Astrocyte (in vitro differentiated cells and primary cell): ENCODE results near the gene PRSS57. TPM values are rescaled to one million over a fixed set of nuclear protein-coding genes. Genes with fewer than 3 reads are reported as not detected.

ENCODE experiments used
- DNase-seq: peaks from one replicate; pipeline ENCODE4 v3.0.0-alpha.2; 2010; ENCODE audit warnings: low read depth
- FAIRE-seq: peaks from 2 replicates; lab custom pipeline; 2011; peaks lifted over from hg19 to GRCh38; lab: Jason Lieb, UNC
- H2AFZ ChIP-seq: 2 replicates; pipeline ENCODE4 v1.6.0; 2012; ENCODE audit warnings: low read depth, low read length, inconsistent platforms
- H3K27ac ChIP-seq: 2 replicates; pipeline ENCODE4 v1.5.1; 2011; ENCODE audit warnings: low read depth, low read length, inconsistent platforms
- H3K27me3 ChIP-seq: 2 replicates; pipeline ENCODE4 v1.6.0; 2011; ENCODE audit warnings: low read length, inconsistent platforms; ENCODE audit not compliant: insufficient read depth
- H3K36me3 ChIP-seq: 2 replicates; pipeline ENCODE4 v1.5.1; 2011; ENCODE audit warnings: low read length, inconsistent platforms; ENCODE audit not compliant: insufficient read depth
- H3K4me1 ChIP-seq: 2 replicates; pipeline ENCODE4 v1.5.1; 2011; ENCODE audit warnings: low read length, inconsistent platforms; ENCODE audit not compliant: insufficient read depth
- H3K4me2 ChIP-seq: 2 replicates; pipeline ENCODE4 v1.6.0; 2012; ENCODE audit warnings: low read length, inconsistent platforms
- H3K4me3 ChIP-seq: 2 replicates; pipeline ENCODE4 v1.5.1; 2011; ENCODE audit warnings: low read depth, mild to moderate bottlenecking, low read length, inconsistent platforms; ENCODE audit not compliant: insufficient read depth
- H3K79me2 ChIP-seq: 2 replicates; pipeline ENCODE4 v1.6.0; 2012; ENCODE audit warnings: mild to moderate bottlenecking, low read length, inconsistent platforms; ENCODE audit not compliant: insufficient read depth
- H3K9ac ChIP-seq: 2 replicates; pipeline ENCODE4 v1.6.0; 2012; ENCODE audit warnings: mild to moderate bottlenecking, low read length, inconsistent platforms
- H3K9me3 ChIP-seq: 2 replicates; pipeline ENCODE4 v1.5.1; 2012; ENCODE audit warnings: low read depth, mild to moderate bottlenecking, low read length, inconsistent platforms; ENCODE audit not compliant: insufficient read depth
- H4K20me1 ChIP-seq: 2 replicates; pipeline ENCODE4 v1.6.0; 2012; ENCODE audit warnings: low read length, inconsistent platforms; ENCODE audit not compliant: insufficient read depth
- H3K27ac Mint-ChIP-seq: one replicate; pipeline ENCODE4 v1.8.0; 2021; ENCODE audit warnings: mild to moderate bottlenecking, mixed read lengths; ENCODE audit not compliant: unreplicated experiment
- H3K27me3 Mint-ChIP-seq: one replicate; pipeline ENCODE4 v1.8.0; 2021; ENCODE audit warnings: low read depth, mixed read lengths; ENCODE audit not compliant: unreplicated experiment
- H3K36me3 Mint-ChIP-seq: one replicate; pipeline ENCODE4 v1.8.0; 2021; ENCODE audit warnings: low read depth, mixed read lengths; ENCODE audit not compliant: unreplicated experiment
- H3K4me1 Mint-ChIP-seq: one replicate; pipeline ENCODE4 v1.8.0; 2021; ENCODE audit warnings: low read depth, mixed read lengths; ENCODE audit not compliant: unreplicated experiment
- H3K4me3 Mint-ChIP-seq: one replicate; pipeline ENCODE4 v1.8.0; 2021; ENCODE audit warnings: mild to moderate bottlenecking, moderate library complexity, mixed read lengths; ENCODE audit not compliant: unreplicated experiment
- H3K9me3 Mint-ChIP-seq: one replicate; pipeline ENCODE4 v1.8.0; 2021; ENCODE audit warnings: mild to moderate bottlenecking, mixed read lengths; ENCODE audit not compliant: unreplicated experiment
- EZH2 ChIP-seq: IDR thresholded peaks from 2 replicates; pipeline ENCODE4 v1.6.1; 2012; ENCODE audit warnings: mild to moderate bottlenecking, low read length, inconsistent platforms; ENCODE audit not compliant: insufficient read depth
- total RNA-seq: library from RNA; stranded (reverse); gene quantifications from 2 replicates; pipeline ENCODE4 v1.2.1, GENCODE V29; 2021
- TF ChIP-seq, protein P1 (sequence below): IDR thresholded peaks from 2 replicates; pipeline ENCODE4 v1.5.1; 2011; ENCODE audit warnings: low read depth, mild to moderate bottlenecking, inconsistent platforms, low read length, moderate library complexity; ENCODE audit not compliant: insufficient read depth

PRSS57 gene
- total RNA-seq, 1 donor from 2014 or later: not detected

DNA sequence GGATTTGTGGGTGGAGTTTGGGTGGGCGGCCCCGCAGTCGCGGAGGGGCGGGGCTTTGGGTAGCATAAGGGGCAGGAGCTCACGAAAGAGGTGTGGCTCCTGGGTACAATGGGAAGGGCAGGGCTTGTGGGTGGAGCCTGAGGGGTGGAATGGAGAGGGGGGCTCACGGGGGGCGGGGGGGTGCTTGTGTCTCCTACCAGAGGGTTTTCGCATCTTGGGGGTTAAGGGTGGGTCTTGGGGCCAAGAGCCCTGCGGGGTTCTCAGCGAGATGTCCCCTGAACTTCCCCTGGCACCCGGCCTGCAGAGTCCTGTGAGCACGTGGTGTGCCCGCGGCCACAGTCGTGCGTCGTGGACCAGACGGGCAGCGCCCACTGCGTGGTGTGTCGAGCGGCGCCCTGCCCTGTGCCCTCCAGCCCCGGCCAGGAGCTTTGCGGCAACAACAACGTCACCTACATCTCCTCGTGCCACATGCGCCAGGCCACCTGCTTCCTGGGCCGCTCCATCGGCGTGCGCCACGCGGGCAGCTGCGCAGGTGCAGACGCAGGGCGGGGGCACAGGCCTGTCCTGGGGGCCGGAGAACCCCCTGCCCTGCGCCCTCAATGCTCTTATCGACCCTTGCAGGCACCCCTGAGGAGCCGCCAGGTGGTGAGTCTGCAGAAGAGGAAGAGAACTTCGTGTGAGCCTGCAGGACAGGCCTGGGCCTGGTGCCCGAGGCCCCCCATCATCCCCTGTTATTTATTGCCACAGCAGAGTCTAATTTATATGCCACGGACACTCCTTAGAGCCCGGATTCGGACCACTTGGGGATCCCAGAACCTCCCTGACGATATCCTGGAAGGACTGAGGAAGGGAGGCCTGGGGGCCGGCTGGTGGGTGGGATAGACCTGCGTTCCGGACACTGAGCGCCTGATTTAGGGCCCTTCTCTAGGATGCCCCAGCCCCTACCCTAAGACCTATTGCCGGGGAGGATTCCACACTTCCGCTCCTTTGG, 13.9 kb downstream of the PRSS57 start:
- H3K9ac ChIP-seq: peak overlapping the region; percentile 82
- Mint-ChIP-seq H3K4me1 (peaks cover 6% of the 10 kb centered on the region), H3K9me3 (no peaks in the 10 kb centered on the region), H3K4me3 (peak overlapping the region; percentile 94), H3K27me3 (peaks cover 2% of the 10 kb centered on the region), H3K27ac (no peak overlapping the region), H3K36me3 (peaks cover 3% of the 10 kb centered on the region)
- DNase-seq: no peak
- H3K27ac ChIP-seq: peak overlapping the region; percentile 92
- H3K27me3 ChIP-seq: no peaks in the 10 kb centered on the region
- H3K36me3 ChIP-seq: no peaks in the 10 kb centered on the region
- peak overlapping the region; percentile 57 for H3K4me3 ChIP-seq
- peaks cover 28% of the 10 kb centered on the region for H3K4me1 ChIP-seq
- H2AFZ ChIP-seq: no peak overlapping the region
- peaks cover 25% of the 10 kb centered on the region for H4K20me1 ChIP-seq
- no peak for FAIRE-seq
- peak overlapping the region; percentile 94 for H3K4me2 ChIP-seq
- H3K9me3 ChIP-seq: no peaks in the 10 kb centered on the region
- peaks cover 26% of the 10 kb centered on the region for H3K79me2 ChIP-seq
- TF ChIP-seq EZH2: no peak
- TF ChIP-seq, protein P1, sequence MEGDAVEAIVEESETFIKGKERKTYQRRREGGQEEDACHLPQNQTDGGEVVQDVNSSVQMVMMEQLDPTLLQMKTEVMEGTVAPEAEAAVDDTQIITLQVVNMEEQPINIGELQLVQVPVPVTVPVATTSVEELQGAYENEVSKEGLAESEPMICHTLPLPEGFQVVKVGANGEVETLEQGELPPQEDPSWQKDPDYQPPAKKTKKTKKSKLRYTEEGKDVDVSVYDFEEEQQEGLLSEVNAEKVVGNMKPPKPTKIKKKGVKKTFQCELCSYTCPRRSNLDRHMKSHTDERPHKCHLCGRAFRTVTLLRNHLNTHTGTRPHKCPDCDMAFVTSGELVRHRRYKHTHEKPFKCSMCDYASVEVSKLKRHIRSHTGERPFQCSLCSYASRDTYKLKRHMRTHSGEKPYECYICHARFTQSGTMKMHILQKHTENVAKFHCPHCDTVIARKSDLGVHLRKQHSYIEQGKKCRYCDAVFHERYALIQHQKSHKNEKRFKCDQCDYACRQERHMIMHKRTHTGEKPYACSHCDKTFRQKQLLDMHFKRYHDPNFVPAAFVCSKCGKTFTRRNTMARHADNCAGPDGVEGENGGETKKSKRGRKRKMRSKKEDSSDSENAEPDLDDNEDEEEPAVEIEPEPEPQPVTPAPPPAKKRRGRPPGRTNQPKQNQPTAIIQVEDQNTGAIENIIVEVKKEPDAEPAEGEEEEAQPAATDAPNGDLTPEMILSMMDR: no peak

DNA sequence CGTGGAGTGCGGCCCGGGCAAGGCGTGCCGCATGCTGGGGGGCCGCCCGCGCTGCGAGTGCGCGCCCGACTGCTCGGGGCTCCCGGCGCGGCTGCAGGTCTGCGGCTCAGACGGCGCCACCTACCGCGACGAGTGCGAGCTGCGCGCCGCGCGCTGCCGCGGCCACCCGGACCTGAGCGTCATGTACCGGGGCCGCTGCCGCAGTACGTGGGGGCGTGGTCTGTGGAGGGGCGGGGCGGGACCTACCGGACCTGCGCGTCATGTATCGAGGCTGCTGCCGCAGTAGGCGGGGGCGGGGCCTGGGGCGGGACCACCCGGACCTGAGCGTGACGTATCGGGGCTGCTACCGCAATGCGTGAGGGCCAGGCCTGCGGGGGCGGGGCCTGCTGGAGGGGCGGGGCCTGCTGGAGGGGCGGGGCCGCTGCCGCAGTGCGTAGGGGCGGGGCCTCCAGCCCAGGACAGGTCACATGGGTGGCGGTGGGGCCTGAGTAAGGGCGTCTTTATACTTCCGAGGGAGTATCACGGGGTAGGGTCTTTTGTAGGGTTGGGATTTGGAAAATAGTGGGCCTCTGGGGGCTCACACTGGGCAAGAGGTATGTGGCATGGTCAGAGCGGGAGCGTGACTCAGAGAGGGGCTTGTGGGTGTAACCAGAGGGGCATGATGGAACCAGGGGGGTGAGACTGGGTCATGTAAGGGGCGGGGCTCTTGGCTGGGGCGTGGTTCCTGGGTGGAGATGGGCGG, 14.8 kb downstream of the PRSS57 start:
- H2AFZ ChIP-seq: peak overlapping the region; percentile 73
- Mint-ChIP-seq H3K27ac (peak overlapping the region; percentile 100), H3K4me3 (peak overlapping the region; percentile 94), H3K9me3 (no peaks in the 10 kb centered on the region), H3K27me3 (peaks cover 1% of the 10 kb centered on the region), H3K36me3 (peaks cover 3% of the 10 kb centered on the region), H3K4me1 (peaks cover 6% of the 10 kb centered on the region)
- H3K27ac ChIP-seq: peak overlapping the region; percentile 92
- peaks cover 33% of the 10 kb centered on the region for H3K4me1 ChIP-seq
- H3K4me2 ChIP-seq: peak overlapping the region; percentile 94
- TF ChIP-seq, protein P1: no peak
- TF ChIP-seq EZH2: no peak
- FAIRE-seq (no peak), DNase-seq (peak; percentile 89)
- no peaks in the 10 kb centered on the region for H3K36me3 ChIP-seq
- peak overlapping the region; percentile 61 for H3K4me3 ChIP-seq
- H4K20me1 ChIP-seq: peaks cover 25% of the 10 kb centered on the region
- no peaks in the 10 kb centered on the region for H3K27me3 ChIP-seq
- H3K9me3 ChIP-seq: no peaks in the 10 kb centered on the region
- peaks cover 26% of the 10 kb centered on the region for H3K79me2 ChIP-seq
- peak overlapping the region; percentile 87 for H3K9ac ChIP-seq
